Esophagus squamous epithelium (tissue), 5 donors: ENCODE results near the gene CNPPD1. TPM values are rescaled to one million over a fixed set of nuclear protein-coding genes. Genes with fewer than 3 reads are reported as not detected.

Experiments used
- DNase-seq: peaks from one replicate; lab custom pipeline; 2025; lab: John Stamatoyannopoulos, UW
- H3K27ac ChIP-seq, 4 donors: fragments of 200-600 bp; sonication (generic); one replicate each; pipeline ENCODE4 v1.5.1; 2016 to 2019; ENCODE audit warnings: mild to moderate bottlenecking in 1 of 4
- H3K27me3 ChIP-seq, 4 donors: fragments of 200-600 bp; sonication (generic); 1 replicate in 3 of 4; 2 replicates in 1 of 4; pipeline versions ENCODE4 v1.5.1 to v1.6.0; 2017 to 2021; ENCODE audit warnings: antibody characterized with exemption in 1 of 4
- H3K36me3 ChIP-seq, 3 donors: fragments of 200-600 bp; sonication (generic); one replicate each; pipeline ENCODE4 v1.5.1; 2016 to 2019
- H3K4me1 ChIP-seq, 3 donors: fragments of 200-600 bp; sonication (generic); one replicate each; pipeline ENCODE4 v1.5.1; 2017 to 2019
- H3K4me3 ChIP-seq, 4 donors: fragments of 200-600 bp; sonication (generic); 1 replicate in 3 of 4; 2 replicates in 1 of 4; pipeline ENCODE4 v1.5.1; 2016 to 2019; ENCODE audit warnings: mild to moderate bottlenecking in 2 of 4, moderate library complexity in 1 of 4
- H3K9me3 ChIP-seq, 3 donors: fragments of 200-600 bp; sonication (generic); one replicate each; pipeline ENCODE4 v1.5.1; 2016 to 2019
- POLR2A ChIP-seq, 4 donors: fragments of 450-650 bp; IDR thresholded peaks; one replicate each; pipeline ENCODE4 v1.6.1; 2017; ENCODE audit warnings: antibody characterized with exemption in 4 of 4, mild to moderate bottlenecking in 4 of 4, moderate library complexity in 3 of 4
- WGBS, 2 donors: methylation state at CpG; one replicate each; pipeline ENCODE4 v1.1.5; 2018; 5-methylcytosine and 5-hydroxymethylcytosine counted together
- intact Hi-C: fragments of 100-400 bp; cut with DNase I; formaldehyde crosslinking; loops from one replicate; pipeline ENCODE4 v1.15.0; 2022
- total RNA-seq, 4 donors: library from RNA; depleted of rRNA; stranded (reverse); fragments of >200 nt; gene quantifications; one replicate each; pipeline ENCODE4 v1.1.0, GENCODE V29; 2016
- TF ChIP-seq, protein P1 (sequence below), 6 experiments: fragments of 450-650 bp in 4 of 6; fragments of 200-600 bp in 2 of 6; sonication (generic) in 2 of 6; IDR thresholded peaks; one replicate each; pipeline ENCODE4 v1.5.1; 2016 to 2019; ENCODE audit warnings: antibody characterized with exemption in 6 of 6, mild to moderate bottlenecking in 4 of 6, moderate library complexity in 4 of 6
- donor health status: DM: yes; HTN: yes; CAD: no.

CNPPD1 gene
- total RNA-seq, 4 donors from 2014 or later = 35.3 to 49.8 (median 42.0) TPM

DNA sequence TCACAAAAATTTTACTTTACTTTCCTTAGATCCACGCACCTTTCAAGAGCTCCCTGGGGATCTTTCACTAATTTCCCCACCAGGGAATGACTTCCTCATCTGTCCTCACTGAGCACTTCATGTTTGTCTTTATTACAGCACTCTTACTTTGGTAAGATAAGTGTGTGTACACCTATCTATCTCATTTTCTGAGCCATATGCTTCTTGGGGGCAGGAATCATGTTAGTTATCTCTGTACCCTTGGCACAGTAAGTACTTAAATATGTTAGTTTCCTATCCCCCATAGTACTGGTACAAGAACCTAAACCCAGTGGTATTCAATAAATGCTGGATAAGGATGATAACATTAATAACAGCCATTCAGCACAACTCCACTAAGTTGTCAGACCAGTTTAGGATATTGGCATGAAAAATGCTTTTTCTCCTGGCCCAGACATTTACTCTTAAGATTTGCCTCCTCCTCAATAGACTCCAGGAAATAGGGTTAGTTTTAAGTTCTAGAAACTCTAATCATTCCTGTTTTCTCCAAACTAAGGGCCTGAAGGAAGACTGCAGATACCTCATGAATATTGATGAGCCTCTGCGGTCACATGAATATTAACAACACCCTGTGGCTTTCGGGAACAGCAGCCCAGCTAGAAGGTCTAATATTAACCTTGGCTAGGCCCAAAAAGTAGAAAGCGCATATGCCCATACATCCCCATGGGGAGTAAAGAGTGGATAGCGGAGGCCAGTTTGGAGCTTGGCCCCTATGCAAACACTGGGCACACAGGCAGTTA is 54.3 kb downstream of the CNPPD1 start:
- Histone ChIP-seq H3K4me3 (no peak overlapping the region), H3K27me3 (no peaks in the 10 kb centered on the region), H3K36me3 (no peaks in the 10 kb centered on the region), H3K27ac (peak overlapping the region in 1 of 4 donors; percentile 39), H3K9me3 (no peaks in the 10 kb centered on the region), H3K4me1 (peaks cover 0 to 42% (median 4%) of the 10 kb centered on the region in 3 donors)
- DNase-seq = no peak
- TF ChIP-seq, protein P1, sequence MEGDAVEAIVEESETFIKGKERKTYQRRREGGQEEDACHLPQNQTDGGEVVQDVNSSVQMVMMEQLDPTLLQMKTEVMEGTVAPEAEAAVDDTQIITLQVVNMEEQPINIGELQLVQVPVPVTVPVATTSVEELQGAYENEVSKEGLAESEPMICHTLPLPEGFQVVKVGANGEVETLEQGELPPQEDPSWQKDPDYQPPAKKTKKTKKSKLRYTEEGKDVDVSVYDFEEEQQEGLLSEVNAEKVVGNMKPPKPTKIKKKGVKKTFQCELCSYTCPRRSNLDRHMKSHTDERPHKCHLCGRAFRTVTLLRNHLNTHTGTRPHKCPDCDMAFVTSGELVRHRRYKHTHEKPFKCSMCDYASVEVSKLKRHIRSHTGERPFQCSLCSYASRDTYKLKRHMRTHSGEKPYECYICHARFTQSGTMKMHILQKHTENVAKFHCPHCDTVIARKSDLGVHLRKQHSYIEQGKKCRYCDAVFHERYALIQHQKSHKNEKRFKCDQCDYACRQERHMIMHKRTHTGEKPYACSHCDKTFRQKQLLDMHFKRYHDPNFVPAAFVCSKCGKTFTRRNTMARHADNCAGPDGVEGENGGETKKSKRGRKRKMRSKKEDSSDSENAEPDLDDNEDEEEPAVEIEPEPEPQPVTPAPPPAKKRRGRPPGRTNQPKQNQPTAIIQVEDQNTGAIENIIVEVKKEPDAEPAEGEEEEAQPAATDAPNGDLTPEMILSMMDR (IDR thresholded peaks at IDR 0.05) = no peak
- no peak for TF ChIP-seq POLR2A (IDR thresholded peaks at IDR 0.05)
- intact Hi-C loops = no loop called here
- WGBS, 2 donors = 49 to 55% methylated on average over 4 to 5 of the region's 5 CpGs

Other genes starting within 250 kb of the CNPPD1 start
- gene CDK5R2, start 217.3 kb downstream of the CNPPD1 start, total RNA-seq = not detected
- 1 to 10 TPM in 1 of 4 donors, not detected in 3; 2.1 TPM for gene FEV, start 191.7 kb downstream of the CNPPD1 start, total RNA-seq
- gene CRYBA2, start 183.5 kb downstream of the CNPPD1 start, total RNA-seq = not detected
- gene CFAP65, start 135.4 kb downstream of the CNPPD1 start, total RNA-seq = under 1 TPM in 1 of 4 donors, not detected in 3; 0.19 TPM
- gene IHH, start 116.0 kb downstream of the CNPPD1 start, total RNA-seq = under 1 TPM in 1 of 4 donors, not detected in 3; 0.38 TPM
- 10 to 100 TPM in 2 of 4 donors, 1 to 10 TPM in 2; 6.3 to 14.3 (median 9.7) TPM for gene NHEJ1, start 16.1 kb downstream of the CNPPD1 start, total RNA-seq
- 1 to 10 TPM in 2 of 4 donors, under 1 TPM in 2; 0.82 to 1.7 (median 1.3) TPM for gene SLC23A3, start 6.9 kb downstream of the CNPPD1 start, total RNA-seq
- gene RETREG2, start 1.4 kb upstream of the CNPPD1 start, total RNA-seq = 10 to 100 TPM; 31.0 to 58.7 (median 41.8) TPM
- gene ZFAND2B, start 29.9 kb upstream of the CNPPD1 start, total RNA-seq = 10 to 100 TPM; 34.6 to 49.9 (median 43.6) TPM
- gene ABCB6, start 42.0 kb upstream of the CNPPD1 start, total RNA-seq = 10 to 100 TPM; 22.1 to 45.3 (median 31.6) TPM
- gene ATG9A, start 52.7 kb upstream of the CNPPD1 start, total RNA-seq = 10 to 100 TPM; 37.8 to 55.1 (median 45.2) TPM
- gene ANKZF1, start 52.9 kb upstream of the CNPPD1 start, total RNA-seq = 10 to 100 TPM; 10.2 to 54.9 (median 27.6) TPM
- 1 to 10 TPM; 1.2 to 2.3 (median 1.7) TPM for gene GLB1L, start 68.5 kb upstream of the CNPPD1 start, total RNA-seq
- 10 to 100 TPM in 3 of 4 donors, 1 to 10 TPM in 1; 8.6 to 27.4 (median 19.3) TPM for gene STK16, start 68.6 kb upstream of the CNPPD1 start, total RNA-seq
- not detected for gene TUBA4B, start 76.3 kb upstream of the CNPPD1 start, total RNA-seq
- gene TUBA4A, start 77.0 kb upstream of the CNPPD1 start, total RNA-seq = 100 to 1,000 TPM; 104 to 258 (median 169) TPM
- 10 to 100 TPM; 30.3 to 72.6 (median 35.1) TPM for gene DNAJB2, start 102.4 kb upstream of the CNPPD1 start, total RNA-seq
- not detected for gene PTPRN, start 132.5 kb upstream of the CNPPD1 start, total RNA-seq
- not detected for gene RESP18, start 155.8 kb upstream of the CNPPD1 start, total RNA-seq
- 10 to 100 TPM; 36.7 to 82.4 (median 39.5) TPM for gene DNPEP, start 211.0 kb upstream of the CNPPD1 start, total RNA-seq
- gene DES, start 241.5 kb upstream of the CNPPD1 start, total RNA-seq = 1,000 to 10,000 TPM in 1 of 4 donors, 100 to 1,000 TPM in 3; 120 to 2,698 (median 303) TPM